SHP77 (cell line): ENCODE measurements around the gene CAMK2B.

Experiments used
- DNase-seq, 2 experiments: peaks; one replicate each; lab custom pipeline; 2025; lab: John Stamatoyannopoulos, UW

The CAMK2B gene

DNA sequence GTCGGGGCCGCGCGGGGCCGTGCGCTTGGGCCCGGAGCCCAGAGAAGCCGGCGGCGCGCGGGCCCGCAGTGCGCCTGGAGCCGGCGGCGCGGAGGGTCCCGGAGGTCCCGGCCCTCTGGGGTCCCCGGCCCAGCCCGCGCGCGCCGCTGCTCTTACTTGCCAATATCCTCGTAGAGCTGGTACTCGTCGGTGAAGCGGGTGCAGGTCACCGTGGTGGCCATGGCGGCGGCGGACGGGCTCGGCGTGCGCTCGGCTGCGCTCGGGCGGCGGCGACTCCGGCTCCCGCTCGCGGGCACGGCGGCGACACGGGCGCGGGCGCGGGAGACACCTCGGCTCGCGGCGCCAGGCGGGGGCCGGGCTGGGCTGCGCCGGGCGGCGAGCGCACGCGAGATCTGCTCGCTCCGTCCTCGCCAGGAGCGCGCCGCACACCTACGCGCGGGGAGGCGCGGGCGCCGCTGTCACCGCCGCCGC is at the start of gene CAMK2B:
CAMK2B (minus strand) TSS at position 394 of the 471 bp plus-strand sequence; CDS start at position 221, 173 bp downstream.
- DNase-seq: no peak

DNA sequence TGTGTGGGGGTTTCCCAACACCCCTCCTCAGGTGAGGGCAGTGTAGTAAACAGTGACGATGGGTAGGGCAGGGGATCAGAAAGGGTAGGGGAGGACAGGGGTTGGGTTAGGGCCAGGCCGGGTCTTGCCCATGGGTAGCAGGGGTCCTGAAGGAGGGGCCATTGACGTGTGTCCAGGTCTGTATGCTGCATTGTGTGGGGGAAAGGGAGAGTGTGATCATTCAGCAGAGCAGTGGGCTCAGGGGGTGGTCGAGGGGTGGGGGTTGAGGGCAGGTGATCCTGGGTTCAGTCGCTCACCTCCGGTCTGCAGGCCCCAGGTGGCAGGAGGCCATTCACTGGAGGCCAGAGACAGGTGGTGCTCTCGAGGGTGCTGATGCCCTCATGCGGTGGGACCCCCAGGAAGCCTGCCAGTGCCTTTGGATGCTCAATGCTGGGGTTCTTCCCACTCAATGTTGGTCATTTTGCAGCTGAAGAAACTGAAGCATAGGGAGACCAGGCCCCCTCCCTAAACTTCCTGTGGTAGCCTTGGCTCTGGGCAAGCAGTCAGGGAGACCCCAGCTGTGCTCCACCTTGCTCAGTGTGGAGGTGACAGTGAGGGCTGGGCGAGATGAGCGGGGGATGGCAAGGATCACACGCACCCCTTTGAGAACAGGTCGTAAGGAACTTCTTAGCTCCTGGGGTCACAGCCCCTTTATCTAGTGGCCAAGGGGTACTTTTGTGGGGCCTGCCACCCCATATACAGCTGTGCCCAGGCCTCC is 48.8 kb upstream of the CAMK2B start:
- no peak for DNase-seq

DNA sequence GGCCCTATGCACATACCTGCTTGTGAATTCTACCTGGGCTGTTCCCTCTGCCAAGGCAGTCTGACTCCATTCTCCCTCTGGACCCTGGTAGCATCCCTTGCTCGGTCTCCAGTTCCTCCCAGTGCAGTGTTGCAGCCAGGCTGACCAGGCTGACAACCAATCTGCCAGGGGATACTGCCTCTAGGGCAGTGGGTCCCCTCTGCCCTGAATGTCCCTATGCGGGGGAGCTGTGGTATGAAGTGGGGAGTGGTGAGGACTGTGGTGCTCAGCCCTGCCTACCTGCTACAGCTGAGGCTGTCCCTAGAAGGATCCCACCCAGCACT is 48.0 kb upstream of the CAMK2B start:
- no peak for DNase-seq

DNA sequence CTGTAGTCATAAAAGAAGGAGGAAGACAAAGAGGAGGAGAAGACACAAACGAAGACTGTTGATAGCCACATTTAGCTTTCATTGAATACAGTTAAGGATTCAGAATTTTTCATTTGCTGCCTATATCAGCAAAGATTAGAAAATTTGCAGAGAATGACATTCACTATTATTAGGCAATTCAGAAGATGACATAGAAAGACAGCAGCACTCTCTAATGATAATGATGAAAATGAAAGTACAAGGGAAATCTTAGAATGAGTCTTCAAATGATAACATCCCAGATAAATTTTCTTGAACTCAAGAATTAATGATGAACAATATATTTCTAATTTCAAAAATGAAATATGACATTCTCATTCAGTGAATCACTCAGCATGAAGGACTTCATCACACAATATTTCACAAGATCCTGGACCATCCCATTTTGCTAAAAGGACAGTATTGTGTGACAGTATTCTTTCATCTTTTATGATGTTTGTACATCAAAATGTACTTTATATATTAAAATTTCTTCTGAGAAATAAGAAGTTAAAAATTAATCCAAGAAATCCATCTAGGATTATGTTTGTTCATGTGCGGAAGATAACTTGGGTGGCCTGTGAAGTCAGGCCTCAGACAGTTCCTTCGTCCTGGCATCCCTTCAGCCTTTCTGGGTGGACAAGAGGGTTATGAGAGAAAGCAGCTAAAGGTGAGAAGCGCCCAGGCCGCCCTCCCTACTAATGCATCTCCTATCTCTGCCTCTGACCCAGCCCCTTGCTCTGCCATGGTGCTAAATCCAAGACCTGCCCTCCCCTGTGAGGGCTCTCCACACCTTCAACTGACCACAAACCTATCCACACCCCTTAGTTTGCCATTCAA is 47.4 kb upstream of the CAMK2B start:
- DNase-seq: no peak

DNA sequence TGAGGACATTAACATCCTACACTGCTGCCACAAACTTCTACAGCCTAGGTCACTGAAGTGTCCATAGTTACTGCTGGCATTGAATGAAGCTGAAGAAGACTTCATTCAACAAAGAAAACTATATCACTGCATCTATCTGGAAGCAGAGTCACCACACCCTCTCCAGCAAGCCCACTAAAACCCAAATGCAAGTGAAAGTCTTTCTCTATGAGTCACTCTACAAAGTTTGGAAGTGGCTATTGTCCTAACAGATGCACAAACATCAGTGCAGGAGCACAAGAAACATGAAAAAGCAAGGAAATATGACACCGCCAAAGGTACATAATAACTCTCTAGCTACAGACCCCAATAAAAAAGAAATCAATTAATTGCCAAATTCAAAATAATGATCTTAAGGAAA is 43.5 kb upstream of the CAMK2B start:
- DNase-seq: no peak

DNA sequence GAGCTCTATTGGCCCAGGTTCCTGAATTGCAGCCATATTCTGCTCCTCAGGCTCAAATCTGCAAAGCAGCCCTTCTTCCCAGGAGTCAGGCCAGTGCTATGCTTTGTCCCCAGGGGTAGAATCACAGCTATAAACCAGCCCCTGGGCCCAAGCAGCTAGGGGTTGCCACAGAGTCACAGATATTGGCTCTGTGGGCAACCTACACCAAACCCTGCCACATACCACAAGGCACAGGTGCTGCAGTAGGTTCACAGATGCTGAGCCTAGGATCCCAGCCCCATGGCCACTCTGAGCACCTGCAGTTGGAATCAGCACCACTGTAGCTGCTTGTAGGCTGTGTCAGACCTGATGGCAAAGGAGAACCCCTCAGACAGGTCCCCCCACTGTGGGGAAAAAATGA is 43.1 kb upstream of the CAMK2B start:
- no peak for DNase-seq

DNA sequence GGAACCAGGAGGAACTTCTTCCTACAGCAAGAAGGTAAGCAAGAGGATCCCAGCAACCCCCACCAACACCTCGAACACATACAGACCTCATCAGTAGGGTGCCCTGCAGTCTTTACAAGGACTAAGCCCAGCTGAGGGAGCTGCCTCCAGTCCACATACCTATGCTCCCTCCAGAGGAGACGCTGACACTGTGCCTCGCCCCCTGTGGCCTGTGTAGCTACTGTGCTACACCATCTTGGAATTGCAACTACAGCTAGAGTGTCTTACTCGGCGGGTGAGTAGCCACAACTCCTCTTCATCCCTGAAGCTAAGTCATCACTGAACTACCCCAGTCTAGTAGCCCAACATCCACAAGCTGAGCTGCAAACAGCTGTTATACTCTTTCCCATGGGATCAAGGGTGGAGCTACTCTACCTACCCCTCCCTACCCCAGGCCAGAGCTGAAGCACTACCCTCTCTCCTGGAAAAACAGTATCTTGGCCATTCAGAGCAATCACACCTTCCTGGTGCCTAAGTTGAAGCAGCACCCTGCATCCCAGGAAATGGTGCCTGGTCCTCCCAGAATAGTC is 42.2 kb upstream of the CAMK2B start:
- DNase-seq: no peak

DNA sequence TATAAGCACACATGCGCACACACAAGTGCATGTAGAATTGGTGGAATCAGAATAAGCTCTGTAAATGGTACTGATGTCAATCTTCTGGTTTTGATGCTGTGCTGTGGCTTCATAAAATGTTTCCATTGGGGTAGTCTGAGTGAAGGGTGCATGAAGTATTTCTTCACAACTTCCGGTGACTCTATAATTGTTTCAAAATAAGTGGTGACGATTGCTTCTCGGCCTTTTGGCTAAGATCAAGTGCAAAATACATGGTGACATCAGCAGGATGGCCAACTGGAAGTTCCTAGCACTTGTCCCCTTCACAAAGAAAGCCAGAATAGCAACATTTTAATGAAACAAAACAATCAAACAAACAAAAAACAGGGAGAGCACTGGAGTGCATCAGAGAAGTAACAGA is 41.6 kb upstream of the CAMK2B start:
- DNase-seq: no peak

DNA sequence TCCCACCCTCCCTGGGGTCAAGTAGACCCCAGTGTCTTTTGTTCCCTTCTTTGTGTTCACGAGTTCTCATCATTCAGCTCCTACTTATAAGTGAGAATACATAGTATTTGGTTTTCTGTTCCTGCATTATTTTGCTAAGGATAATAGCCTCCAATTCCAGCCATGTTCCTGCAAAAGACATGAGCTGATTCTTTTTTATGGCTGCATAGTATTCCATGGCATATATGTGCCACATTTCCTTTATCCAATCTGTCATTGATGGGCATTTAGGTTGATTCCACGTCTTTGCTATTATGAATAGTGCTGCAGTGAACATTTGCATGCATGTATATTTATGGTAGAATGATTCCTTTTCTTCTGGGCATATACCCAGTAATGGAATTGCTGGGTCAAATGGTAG is 28.3 kb upstream of the CAMK2B start:
- no peak for DNase-seq

DNA sequence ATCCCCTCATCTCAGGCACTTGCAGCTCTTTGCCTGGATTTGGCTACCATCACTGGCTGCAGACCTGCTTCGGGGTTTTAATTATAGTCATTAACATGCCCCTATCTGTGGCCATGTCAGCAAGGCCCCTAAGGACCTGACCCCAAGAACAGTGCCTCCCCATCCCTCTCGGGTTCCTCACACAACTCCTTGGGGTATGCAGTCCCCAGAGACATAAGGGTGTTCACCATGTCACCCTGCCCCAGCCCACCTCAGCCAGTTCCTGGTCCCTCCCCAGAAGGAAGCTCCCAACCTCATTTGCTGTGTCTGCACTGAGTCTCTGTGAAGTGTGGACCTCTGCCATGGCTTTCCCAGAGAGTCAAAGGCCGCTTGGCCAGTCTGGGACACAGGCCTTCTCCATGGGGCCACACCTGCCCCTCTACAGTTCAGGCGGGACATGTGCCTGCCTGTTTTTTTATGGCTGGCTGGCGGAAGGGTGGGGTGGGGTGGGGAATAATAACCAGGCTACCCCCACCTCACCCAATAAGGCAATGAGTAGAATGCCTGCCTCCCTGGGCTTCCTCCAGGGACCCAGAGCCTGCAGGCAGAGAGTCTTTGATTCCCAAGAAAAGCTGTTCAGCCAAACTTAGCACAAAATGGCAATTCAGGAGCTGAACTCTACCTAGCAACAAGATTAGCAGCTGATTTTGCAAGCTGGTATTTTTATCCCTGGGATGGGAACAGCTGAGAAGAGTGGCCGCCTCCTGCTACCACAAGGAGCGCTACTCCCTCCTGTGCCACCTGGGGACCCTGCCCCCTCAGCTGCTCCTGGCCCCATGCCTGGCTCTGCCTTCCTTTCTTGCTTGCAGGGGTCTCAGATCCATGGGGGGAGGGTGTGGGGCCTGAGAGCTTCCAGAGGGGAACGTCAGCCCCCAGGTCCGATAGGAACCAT is 23.7 kb upstream of the CAMK2B start:
- no peak for DNase-seq

DNA sequence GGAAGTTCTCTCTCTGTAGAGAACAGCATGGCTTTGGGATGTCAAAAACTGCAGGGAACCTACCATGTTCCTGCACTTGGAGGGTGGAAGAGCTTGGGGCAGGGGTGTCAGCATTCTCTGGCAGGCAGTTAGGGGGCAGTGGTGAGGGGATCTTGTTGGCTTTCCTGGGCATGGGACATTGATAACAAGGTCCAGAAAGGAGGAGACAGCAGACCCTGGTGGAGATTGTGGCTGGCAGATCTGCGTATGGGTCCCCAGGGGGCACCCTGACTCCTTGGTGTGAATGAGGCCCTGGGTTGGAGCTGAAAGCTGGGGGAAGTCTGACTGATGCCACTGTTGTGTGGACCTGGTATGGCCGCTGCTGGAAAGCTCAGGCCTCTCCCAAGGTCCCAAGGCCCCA is 22.9 kb upstream of the CAMK2B start:
- DNase-seq: peak; percentile 41 to 56

DNA sequence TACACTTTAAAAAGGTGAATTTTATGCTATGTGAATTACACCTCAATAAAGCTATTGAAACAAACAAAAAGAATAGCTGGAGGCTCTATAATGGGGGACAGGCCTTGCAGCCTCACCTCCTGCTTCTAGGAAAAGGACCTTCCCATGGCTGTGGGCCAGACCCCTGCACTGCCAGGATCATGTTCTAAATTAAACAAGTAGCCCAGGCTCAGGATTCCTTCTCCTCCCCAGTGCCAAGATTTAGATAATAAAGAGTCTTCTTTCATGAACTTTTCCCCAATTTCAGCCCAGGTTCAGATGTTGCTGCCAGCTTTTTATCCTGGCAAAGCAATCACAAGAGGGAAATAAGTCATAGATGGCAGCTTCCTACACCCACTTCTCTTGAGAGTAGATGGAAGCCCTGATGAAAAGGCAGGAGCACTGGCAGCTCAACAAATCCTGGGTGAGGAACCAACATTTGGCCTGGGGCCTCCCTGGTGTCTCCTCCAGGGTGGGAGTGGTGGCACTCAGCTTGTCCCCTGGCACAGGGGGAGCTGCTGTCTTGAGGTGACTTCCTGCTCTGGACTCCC is 22.2 kb upstream of the CAMK2B start:
- DNase-seq: no peak

DNA sequence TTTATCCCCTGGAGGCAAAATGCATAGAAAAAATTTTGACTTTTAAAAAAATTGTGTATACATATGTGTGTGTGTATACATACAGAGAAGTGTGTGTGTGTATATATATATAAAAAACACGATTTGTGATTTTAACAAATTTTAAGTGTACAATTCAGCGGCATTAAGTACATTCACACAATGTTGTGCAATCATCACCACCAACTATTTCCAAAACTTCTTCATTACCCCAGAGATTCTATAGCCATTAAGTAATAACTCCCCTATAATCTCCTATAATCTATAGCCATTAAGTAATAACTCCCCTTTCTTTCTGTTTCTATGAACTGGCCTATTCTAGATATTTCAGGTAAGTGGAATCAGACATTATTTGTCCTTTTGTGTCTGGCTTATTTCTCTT is 20.7 kb upstream of the CAMK2B start:
- DNase-seq: no peak

DNA sequence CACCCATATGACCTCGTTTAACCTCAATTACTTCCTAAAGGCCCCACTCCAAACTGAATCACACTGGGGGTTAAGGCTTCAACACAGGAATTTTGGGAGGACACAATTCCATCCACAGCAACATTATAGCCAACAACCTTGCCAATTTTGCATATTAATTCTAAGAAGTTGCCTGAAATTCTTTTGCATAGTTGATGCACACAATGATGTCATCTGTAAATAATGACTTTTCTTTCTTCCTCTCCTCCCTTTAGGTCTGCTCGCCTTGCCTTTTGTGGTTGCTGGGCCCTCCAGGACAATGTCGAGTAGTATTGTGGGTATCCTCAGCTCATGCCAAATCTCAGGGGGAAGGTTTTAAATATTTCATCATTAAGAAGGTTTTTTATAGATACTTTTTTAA is 16.0 kb upstream of the CAMK2B start:
- DNase-seq: no peak

DNA sequence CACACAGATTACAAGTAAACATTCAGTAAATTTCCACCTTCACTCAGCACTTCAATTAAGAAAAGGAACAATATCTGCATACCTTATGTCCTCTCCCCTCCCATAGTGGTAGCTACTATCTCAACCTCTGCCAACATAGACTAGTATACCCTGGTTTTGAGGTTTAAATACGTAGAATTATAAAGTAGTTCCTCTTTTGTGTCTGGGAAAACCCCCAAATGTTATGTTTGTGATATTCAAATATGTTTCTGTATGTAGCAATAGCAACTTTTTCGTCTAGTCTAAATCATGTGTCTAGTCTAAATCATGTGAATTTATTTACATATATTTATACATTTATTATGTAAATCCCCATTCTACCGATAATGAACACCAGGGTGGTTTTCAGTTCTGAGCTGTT is 13.2 kb upstream of the CAMK2B start:
- no peak for DNase-seq

DNA sequence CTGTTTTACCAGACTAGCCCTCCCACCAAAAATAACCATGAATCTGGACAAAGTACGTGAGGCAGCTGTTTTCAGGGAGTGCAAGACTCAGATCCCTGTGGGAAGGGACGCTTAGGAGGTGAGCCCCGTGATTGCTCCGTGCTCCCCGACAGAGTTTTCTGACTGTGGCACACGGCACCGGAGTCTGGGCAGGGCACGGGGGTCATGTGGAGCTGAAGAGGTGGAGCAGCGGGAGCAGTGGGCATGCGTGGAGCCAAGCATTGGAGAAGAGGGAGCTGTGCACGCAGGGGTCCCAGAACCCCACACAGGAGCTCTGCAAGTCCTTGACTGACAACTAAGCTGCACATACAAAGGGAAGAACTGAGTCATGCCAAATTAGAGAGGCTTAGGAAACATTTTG is 11.1 kb upstream of the CAMK2B start:
- DNase-seq: no peak

DNA sequence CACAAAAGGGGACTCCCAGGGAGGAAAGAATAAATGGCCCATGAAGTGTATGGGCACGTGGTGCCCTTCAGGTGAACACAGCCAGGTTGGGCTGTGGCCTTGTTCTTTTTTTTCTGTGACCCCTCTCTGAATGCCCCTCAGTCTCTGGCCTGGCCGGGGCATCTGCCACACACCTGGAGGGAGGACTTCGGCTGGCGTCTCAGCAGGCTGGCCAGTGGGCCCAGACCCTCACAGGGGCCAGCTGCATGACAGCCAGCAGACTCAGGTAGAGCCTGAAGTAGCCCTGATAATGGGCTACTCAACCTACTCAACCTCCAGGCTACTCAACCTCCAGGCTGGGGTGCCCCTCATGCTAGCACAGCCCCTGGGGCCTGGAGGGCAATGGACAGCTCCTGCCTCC is 9.8 kb upstream of the CAMK2B start:
- DNase-seq: no peak

DNA sequence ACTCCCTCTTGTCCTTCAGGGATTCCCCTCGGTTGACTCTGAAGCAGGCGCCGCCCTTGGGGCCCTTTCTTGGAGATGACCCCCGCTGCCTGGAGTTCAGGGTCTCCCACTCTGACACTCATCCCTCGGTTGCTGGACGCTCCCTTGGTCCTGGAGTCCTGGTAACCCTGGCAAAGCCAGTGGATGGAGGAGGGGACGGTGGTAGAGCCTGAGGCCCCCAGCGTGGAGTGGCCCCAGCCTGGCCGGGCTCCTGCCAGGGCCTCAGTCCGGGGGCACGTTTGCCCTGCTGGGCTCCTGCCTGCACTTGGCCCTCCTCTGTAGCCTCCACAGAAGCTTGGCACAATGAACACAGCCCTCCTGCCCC is 9.3 kb upstream of the CAMK2B start:
- DNase-seq: no peak

DNA sequence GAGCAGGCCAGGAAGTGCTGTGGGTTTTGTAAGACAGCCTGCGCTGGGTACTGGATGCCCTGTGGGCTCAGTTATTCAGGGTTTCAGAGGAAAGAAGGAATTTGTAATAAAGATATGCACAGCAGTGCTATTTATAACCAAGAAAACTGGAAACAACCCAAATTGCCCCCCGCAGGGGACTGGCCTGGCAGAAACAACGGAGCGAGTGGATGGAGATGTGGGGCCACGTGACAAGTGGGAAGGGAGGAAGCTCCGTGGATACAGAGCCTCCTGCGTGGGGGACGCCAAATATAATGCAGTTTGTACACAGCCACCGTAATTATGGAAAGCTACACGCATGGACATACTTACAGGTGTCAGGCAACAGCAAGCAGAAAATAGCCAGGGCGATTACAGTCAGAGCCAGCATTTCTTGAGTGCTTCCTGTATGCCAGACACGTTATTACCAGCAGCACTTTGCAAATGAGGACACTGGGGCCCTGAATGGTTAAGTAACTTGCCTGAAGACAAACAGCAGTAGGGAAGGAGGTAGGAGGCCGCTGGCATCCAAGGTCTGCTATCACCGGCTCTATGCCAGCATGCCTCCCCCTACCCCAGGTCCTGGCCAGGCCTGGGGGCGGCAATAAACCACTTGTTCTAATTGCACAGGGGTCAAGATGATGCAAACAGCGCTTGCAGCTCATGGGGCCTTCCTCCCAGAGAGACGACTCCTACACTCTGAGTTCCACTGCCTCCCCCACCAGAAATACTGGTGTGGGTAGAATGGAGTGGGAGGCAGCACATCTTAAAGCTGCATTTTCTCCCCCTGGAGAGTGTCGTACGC is 8.7 kb upstream of the CAMK2B start:
- DNase-seq: no peak

DNA sequence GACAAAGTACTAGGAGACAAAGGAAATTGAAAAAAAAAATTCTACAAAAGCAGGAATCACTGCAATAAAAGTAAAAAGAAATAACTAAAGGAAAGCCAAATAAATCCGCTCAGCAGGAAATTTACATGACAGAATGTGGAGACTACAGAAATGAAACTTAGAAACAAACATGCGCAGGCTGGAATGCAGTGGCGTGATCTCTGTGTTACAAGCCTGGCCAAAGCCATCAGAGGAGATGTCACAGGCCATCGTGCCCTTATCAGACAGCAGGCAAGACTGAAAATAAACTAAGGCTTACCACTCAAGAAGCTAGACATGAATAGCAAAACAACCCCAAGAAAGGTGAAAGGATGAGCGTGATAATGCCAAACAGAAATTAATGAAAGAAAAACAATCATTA is 6.3 kb upstream of the CAMK2B start:
- no peak for DNase-seq

DNA sequence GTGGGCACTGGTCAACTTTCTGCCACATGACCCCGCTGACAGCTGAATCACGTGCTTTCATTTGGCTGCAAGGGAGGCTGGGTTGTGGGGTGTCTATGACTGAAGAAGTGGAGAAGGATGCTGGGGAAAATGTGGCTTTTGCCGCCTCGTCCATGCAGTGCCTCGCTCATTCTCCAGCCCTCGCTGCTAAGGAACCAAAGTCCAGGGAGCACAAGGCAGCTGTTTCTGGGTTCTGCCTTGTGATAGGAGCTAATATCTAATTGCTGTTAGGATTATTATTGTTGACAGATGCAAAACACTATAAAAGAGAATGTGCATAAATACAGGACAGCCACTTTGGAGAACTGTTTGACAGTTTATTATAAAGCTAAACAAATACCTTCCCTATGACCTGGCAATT is 4.9 kb upstream of the CAMK2B start:
- DNase-seq: no peak
